OCI-M2 (cell line): ENCODE results near the gene CNIH4.
"Not testable (repeated sequence)": the region's sequence is repeated elsewhere in the genome, so short reads cannot be mapped to it uniquely, and the experiment has no call there.

Experiments
- DNase-seq: peaks from one replicate; lab custom pipeline; 2025; ENCODE audit not compliant: unreplicated experiment; lab: John Stamatoyannopoulos, UW

CNIH4 gene

DNA sequence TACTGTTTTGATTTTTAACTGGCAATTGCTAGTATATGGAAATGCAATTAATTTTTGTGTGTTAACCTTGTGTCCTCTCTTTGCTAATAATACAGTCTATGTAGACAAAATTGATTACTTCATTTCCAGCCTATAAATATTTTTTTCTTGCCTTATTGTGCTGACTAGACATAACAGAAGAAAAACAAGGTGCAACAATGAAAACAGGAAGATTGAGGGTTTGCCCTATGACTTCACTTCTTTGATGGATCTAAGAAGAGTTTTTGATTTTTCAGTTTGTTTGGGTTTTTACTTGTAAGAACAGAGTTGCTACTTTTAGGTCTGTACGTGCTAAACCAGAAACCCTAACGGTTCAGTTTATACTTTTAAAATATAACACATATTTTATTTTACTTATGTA, 8.5 kb upstream of the CNIH4 start:
- no peak for DNase-seq

DNA sequence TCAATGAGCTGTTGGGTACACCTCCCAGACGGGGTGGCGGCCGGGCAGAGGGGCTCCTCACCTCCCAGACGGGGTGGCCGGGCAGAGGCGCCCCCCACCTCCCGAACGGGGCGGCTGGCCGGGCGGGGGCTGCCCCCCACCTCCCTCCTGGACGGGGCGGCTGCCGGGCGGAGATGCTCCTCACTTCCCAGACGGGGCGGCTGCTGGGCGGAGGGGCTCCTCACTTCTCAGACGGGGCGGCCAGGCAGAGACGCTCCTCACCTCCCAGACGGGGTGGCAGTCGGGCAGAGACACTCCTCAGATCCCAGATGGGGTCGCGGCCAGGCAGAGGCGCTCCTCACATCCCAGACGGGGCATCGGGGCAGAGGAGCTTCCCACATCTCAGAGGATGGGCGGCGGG, 7.0 kb upstream of the CNIH4 start:
- not testable (repeated sequence) for DNase-seq

DNA sequence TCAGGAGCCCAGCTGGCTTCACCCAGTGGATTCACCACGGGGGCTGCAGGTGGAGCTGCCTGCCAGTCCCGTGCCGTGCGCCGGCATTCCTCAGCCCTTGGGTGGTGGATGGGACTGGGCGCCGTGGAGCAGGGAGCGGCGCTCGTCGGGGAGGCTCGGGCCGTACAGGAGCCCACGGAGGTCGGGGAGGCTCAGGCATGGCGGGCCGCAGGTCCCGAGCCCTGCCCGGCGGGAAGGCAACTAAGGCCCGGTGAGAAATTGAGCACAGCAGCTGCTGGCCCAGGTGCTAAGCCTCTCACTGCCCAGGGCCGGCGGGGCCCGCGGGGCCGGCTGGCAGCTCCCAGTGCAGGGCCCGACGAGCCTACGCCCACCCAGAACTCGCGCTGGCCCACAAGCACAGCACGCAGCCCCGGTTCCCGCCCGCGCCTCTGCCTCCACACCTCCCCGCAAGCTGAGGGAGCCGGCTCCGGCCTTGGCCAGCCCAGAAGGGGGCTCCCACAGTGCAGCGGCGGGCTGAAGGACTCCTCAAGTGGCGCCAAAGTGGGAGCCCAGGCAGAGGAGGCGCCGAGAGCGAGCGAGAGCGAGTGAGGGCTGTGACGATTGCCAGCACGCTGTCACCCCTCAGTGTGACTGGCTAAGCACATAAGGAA, 4.1 kb upstream of the CNIH4 start:
- not testable (repeated sequence) for DNase-seq

DNA sequence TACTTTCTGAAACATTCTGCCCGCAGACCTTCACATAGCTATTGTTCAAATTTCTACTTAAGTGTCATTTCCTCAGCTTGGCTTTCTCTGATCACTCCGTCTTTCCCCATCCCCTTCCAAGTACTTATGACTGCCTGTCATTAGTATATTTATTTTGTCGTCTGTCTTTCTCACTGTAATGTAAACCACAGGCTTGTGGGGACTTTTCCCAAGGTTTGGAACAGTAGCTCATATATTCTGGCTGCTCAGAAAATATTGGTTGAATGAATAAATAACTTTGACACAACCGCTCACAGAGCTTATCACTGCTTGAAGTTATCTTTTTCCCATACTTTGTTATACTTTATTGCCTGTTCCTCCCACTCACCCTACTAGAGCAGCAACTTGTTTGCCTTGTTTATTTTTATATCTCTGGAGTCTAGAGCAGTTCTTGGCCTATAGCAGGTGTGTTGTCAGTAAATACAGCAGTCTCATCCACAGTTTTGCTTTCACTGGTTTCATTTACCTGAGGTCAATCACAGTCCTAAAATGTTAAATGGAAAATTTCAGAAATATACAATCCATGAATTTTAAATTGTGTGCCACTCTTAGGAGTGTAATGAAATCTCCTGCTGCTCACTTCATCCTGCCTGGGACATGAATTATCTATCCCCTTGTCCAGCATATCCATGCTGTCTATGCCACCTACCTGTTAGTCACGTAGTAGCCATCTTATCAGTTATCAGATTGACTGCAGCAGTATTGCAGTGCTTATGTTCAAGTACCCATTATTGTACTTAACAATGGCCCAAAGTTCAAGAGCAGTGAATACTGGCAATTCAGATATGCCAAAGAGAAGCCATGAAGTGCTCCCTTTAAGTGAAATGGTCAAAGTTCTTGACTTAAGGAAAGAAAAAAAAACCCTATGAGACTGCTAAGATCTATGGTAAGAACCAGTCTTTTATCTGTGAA, 2.4 kb upstream of the CNIH4 start:
- DNase-seq, result no peak

DNA sequence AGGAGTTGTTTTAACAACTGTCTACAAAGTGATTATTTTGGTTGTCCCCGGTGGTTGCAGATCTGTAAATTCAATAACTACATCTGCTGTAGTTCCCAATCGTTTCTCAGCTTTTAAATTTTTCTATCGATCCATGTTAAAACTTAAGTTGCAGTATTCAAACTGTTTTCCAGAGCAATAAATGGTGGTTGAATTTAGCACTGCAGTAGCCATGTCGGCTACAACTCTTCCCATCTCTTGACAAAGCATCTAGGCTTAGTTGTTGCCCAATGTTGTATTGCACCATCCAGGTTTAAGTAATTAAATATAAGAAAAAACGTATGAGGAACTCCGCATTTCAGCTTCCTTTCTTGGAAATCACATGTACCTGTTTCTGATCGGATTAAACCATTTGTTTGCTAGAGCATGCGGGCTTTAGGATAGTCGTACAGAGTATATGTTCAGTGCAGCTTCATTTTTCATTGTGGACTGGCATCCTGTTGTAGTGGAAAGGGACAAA, 996 bp downstream of the CNIH4 start:
- DNase-seq, result no peak

DNA sequence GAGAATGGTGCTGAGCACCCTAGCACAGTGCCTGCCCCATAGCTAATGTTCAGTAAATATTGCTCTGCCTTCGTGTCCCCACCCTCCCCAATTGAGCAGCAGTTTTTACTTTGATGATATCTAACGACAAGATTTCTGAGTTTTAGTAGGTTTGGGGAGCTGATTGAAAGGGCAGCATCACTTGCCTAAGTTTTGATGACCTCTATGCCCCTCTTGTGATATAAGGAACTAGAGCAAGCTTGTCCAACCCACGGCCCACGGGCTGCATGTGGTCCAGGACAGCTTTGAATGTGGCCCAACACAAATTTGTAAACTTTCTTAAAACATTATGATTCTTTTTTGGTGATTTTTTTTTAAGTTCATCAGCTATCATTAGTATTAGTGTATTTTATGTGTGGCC, 1.6 kb downstream of the CNIH4 start:
- no peak for DNase-seq

DNA sequence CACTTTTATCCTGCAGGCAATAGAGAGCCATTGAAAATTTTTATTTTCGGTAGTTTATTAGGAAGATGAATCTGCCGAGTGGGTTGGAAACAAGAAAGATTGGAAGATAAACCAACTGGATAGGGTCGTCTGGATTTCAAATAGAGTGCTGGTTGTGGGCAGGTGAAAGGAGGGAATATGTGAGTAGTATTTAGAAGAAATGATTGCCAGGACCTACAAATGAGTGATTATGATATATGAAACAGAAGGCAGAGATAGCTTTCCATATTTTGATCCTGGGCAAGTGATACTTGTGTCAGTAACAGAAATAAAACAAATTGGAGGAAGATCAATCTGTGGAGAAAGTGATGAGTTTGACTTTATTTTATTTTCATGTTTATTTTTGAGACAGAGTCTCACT, 2.5 kb downstream of the CNIH4 start:
- DNase-seq, result no peak

DNA sequence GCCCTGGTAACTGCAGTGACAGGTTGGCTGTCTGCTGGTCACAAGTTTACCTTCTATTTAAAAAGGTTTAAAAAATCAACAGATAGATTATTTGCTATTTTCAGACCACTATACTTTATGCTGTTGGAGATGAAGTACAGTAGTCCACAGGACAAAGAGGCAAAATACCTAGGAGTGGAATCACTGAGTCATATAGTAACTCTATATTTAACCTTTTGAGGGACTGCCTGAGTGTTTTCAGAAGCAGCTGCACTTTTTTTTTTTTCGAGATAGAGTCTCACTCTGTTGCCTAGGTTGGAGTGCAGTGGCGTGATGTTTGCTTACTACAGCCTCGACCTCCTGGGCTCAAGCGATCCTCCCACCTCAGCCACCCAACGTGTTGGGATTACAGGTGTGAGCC, 11.7 kb downstream of the CNIH4 start:
- DNase-seq, result no peak

DNA sequence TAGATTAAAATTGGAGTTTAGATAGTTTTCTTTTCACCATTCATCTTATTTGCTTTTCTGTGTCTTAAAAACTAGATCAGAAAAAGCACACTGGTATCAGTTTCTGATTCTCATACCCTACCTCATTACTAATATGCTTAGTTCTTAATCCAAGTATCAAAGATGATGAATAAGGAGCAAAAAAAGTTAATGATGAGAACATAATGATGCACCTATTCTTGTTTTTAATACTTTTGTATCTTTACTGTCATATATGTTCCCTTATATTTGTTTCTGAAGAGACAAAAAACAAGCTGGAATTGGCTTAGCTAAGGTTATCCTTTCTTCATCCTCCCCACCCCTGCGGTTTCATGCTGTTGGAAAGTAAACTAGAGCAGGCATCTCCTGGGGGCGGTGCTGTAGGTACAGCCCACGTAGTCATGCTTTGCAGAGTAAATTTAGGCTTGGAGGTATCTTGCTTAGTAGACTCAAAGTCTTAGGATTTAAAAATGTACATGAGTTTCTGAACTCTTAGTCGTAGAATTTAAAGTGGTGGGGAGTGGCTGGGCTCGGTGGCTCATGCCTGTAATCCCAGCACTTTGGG, 16.4 kb downstream of the CNIH4 start:
- DNase-seq, result no peak

DNA sequence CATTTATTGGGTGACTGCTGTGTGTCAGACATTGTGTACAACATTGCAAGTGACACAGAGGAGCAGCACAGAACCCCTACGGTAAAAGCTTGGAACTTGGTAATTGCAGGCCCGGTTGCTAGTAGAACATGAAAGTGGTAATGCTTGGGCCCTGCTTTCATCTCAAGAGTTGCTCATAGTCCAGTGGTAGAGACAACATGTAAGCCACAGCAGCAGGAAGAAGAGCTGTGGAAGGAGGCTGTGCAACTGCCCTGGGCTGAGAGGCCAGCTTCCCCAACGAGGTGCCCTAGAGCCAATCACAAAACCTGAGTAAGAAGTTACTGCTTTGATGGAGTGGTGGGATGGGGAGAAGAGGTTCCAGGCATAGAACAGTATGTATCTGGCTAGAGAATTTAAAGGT, 18.4 kb downstream of the CNIH4 start:
- DNase-seq, result no peak

DNA sequence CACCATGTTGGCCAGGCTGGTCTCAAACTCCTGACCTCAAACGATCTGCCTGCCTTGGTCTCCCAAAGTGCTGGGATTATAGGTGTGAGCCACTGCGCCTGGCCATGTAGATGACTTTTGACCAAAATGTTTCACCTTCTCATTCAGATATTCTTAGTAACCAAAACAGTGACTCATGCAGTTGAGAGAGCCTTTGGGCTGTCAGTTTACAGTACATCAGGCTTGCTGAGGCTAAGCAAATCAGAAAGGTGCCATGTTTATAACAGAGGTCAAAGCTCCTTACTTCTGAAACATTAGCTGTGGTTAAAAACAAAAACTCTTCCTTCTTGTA, 21.0 kb downstream of the CNIH4 start:
- DNase-seq, result no peak

DNA sequence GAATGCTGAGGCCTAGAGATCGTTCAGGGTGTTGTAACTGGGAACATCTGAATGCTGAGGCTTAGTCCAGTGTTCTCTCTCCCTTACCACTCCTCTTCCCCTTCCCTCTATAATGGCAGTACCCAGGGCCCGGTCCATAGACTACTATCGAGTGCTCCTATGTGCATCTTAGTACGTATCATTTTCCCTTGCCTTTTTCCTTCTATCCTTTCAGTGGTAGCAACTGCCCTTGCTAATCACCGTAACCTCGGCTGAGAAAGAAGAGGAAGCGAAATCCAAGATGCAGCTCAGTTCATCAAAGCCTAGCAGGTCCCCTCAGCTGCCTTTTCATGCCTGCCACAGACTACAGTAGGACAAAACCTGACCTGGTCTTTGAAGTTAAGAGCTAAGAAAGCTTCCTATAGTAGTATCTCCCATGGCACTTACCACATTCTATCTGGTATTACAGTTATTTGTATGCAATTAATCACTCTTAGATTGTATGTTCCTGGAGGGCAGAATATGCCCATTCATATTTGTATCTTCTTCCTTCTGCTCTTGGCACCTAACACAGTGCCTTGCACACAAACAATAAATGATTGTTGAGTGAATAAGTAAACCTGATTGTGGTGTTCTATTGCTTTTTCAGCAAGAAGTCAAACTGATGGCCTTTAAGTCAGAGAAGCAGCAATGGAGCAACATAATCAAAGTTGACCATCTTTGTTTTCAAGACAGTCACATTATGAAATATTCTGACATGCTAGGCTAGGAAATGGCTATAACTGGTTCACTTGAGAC, 22.4 kb downstream of the CNIH4 start:
- no peak for DNase-seq

DNA sequence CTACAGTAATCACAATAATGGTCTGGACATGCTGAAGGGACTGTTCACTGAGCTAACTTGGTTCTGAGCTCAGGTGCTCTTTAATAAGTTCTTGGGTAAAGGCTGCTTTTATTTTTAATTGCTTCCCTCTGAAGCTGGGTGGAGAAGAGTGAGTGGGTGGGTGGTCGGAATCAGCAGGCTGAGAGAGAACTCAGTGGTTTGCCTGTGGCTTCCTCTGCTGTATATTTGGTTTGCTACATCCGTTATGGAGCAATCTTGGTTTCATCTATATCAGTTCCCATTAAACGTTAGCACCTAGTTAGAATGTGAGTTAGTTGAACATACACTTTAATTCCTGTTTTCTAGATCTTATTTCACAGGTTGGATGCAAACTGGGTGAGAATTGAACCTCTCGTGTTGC, 23.3 kb downstream of the CNIH4 start:
- DNase-seq, result no peak

DNA sequence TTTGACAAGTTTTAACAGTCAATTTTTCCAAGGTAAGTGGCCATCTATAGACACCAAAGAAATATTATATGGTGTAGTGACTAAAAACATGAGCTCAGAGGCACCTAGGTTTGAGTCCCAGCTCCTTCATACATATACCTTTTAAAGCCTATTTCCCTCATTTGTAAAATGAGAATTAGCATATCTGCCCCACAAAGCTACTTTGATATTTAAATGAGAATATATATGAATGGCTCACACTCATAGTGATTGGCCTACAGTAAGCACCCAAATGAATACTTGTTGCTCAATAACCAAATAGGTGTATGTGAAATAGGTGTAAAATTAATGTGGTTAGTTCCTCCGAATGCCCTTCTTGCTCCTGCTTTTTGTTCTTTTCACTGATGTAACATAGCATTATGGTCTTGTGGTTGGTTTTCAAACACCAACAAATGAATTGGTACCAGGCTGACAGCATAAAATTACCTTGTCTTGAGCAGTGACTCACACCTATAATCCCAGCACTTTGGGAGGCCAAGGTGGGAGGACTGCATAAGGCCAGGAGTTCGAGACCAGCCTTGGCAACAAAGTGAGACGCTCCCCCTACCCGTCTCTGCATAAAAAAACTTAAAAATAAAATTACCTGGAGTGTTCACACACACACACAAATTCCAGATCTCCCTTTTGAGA, 25.3 kb downstream of the CNIH4 start:
- DNase-seq, result no peak

DNA sequence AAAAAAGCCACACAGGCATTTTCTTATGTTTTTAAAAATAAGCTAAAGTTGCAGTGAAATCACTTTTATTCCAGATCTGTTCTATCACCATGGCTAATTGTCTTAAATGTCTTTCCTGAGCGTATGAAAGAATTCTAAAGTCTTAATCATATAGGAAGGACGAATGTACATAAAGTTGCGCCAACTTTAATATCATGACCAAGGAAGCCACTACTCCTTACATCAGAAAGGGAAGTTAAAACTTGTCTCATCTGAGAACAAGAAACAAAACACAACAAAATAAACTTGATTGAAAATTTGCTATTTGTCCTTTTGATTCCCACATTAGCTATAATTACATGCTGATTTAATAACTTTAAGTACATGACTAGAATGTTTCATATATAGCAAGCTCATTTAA, 26.5 kb downstream of the CNIH4 start:
- no peak for DNase-seq

DNA sequence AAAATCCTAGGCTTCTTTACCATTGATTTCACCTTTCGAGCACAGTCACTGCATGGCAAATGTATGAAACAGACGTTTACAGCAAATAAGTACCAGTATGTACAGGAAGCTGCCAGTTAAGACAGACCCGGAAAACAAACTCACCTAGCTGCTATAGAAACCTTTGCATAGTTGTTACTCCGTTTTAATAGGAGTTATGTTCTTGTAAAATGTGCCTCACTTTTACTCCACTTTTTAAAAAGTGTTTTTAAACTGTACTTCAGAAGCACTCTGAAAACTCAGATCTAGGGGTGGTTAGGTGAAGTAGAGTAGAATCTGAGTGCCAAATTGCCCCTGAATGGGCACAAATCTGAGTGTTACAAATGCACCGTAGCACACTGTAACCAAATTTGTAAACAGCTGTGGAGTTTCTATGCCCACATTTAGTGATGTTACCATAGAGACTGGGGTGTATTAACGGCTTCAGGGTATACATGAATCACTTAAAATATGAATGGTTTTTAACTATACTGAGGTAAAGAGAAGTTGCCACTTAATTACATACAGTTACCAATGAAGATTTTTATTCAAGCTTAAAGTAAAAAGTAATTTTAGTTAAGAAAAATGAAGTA, 30.7 kb downstream of the CNIH4 start:
- DNase-seq, result no peak

DNA sequence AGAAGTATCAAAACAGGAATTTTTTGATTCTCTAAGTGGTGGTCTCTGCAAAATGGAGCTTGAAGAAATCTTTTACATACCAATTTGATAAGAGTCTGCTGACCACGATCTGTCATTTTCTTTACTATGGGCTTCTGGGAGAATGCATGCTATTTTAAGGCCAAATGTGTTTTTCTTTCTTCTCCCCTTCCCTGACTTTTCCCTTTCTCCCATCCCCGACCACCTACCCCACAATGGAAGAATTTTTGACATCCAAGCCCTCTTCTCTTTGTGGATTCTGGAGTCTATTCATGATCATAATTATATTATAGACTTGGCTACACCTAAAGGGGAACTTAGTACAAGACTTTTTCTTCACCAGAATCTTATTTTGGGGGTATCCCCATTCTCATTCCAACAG, 31.3 kb downstream of the CNIH4 start:
- no peak for DNase-seq

DNA sequence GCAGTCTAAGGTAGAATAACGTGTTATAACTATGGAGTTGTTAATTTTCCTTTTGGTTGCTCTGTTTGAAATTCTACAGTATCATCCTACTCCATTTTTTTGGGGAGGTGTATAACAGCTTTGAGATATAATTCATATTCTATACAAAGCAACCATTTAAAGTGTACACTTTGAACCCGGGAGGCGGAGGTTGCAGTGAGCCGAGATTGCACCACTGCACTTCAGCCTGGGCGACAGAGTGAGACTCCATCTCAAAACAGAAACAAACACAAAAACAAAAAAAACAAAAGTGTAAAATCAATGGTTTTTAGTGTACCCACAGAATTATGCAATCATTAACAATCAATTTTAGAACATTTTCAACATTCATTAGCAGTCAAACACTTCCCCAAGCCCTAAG, 33.8 kb downstream of the CNIH4 start:
- no peak for DNase-seq

DNA sequence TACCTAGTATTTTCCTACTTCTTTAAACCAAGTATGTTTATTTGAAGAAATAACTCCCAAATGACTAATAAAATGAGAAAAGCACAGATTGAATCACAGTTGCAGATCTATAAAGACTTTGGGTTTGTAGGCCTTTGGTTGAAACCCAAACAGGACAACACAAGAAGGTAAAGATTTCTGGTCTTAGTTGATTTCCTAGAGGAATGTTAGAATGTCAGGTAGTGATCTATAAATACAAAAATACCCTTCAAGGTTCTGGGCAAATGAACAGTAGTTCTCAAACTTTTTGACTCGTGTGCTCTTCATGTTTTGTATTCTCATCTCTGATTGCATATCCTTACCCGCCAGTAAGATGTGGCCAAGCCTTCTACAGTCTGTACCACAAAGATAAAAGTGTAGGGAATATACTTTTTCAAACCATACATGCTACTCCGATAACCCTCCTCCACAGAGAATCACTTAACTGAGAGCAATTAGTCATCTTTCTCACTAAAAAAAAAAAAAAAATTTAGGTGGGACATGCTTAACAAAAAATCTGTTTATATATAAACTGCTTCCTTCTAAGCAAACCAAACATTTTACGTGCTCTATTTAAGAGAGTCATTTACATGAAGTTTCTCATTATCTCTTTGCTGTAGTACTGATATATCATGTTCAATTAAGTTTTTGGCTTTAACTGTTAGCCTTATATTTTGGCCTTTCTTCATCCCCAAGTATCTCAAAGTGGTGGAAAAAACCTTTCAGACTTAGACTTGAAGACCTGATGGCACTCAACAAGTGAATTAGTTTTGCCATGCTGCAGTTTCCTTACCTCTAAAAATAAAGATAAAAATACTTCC, 36.0 kb downstream of the CNIH4 start:
- peak; percentile 14 for DNase-seq

DNA sequence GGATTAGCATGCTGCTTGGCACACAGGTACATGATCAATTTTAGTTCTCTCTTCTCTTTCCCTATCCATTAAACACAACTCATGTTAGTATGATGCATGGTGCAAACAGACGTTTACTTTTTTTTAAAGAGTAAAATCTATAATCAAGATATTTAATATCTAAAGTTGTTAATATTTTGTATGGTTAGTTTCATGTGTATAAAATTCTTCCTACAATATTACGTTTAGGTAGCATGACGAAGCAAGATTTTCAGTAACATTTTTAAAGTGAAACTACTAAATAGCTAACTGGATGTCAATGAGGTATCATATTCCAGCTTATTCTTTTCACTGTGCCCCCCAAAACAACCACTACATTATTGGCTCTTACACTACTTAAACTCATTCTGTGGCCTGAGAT, 36.6 kb downstream of the CNIH4 start:
- DNase-seq, result no peak
